HG03108 (cell line): ENCODE data around the gene SMYD1.

Experiments used
- ATAC-seq: cut with Tn5 transposase; IDR thresholded peaks from one replicate; pipeline ENCODE4 v1.9.1; 2021; ENCODE audit warnings: moderate library complexity; ENCODE audit not compliant: unreplicated experiment

The SMYD1 gene

DNA sequence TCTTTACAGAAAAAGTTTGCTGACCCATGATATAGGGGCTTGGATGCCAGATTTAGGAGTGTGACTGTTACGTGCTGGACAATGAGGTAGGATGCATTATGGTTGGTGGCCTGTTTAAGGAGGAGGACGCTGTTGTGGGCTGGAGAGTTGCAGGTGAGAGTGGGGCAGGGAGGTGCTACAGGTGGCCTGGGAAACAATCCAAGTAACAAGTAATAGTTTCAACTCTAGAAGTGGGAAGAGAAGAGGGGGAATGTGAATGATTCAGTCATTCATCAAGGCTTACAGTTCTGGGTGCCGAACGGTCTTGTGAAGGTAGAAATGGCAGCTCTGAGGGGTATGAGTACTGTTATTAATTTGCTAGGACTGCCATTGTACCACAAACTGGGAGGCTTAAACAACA lies 54.1 kb downstream of the SMYD1 start:
- ATAC-seq = no peak

DNA sequence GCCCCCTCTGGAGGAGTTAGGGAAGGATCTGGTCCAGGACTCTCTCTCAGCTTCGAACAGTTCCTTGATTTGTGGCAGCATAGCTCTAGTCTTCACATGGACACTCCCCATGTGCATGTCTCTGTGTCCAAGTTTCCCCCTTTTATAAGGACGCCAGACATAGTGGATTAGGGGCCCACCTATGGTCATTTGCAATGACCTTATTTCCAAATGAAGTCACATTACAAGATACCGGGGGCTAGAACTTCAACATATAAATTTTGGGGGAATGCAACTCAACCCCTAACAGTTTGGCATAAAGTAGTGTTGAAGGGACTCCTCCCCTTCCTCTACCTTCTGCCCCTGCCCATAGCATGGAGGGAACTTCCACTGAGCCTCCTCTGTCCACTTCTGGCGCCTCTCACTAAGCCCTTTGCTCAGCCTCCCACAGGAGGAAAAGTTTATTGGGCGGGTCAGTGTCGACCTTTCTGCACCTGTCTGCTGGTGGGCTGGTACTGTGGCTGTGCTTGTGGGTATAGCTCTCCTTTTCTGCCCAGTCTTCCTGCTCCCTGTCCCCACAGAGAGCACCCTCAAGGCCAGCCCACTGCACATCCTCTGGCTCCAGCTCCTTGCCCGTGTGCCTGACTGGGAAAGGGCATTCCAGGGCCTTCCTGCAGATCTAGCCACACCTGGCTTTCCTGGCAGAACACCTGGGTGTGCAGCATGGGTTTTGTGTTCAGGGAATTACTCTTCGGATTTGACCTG lies 54.7 kb downstream of the SMYD1 start:
- ATAC-seq = no peak

GRCh38 chr2:88123164-88123974 lies 55.7 kb downstream of the SMYD1 start:
- no peak for ATAC-seq

DNA sequence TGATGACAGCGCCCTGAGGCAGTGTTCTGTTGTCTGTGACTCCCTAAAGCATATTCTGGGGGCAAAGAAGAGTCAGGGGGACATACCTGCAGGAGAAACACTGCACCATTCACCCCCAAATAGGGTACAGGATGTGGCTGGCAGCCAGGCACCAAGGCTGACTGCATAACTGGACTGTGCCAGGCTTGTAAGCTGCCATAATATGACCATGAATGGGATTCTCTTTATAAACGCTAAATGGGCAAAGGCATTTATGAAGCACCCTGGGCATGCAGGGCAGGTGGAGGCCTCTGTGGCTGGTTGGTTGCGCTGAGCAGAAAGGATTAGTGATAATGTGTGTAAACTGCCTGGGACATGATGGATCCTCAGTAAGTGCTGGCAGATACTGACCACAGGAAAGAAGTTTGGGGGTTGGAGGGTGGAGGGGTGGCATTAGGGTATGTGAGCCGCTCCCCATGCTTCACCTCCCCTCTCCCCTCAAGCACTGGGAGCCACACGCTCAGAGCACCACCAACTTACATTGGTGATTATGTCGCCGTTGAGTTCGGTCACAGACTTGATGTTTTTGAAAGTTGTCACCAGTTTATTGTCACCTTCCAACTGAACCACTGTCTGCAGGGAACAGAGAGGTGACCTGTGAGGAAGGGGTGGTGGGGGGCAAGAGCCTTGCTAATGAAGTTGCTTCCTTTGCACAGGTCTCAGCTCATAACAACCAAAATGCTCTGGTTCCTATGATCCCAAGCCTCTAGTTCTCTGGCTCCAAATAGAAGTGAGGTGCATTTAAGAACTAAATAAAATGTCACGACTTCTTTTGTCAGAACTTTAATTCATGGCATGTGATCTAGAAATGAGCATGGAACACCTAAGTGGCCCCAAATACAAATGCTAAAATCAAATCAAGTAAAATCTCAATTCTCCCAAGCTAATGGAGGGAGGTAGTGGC lies 56.6 kb downstream of the SMYD1 start:
- ATAC-seq = no peak

DNA sequence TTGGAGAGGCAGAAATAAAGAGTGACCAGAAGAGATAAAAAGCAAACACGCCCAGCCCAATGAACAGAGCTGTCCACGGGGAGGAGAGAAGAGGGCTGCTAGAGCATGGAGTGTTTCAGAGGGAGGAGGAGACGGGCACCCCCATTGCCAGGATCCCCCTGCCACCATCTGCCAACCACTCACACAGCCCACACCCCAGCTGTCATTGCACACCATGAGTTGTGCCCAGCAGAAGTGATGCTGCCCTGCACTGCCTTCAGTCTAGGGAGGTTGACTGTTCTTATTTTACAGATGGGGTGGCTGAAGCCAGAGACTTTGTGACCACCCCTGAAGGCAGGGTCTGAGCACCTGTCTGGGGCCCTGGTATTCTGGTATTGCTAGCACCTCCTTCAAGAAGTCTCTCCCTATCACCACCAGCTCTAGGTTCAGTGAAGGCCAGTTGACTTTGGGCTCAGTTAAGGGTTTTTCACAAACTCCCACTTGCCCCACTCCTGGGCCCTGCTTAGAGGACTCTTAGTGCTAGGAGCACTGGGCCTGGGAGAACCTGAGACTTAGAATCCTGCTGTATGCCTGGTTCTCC lies 57.8 kb downstream of the SMYD1 start:
- ATAC-seq = no peak

- no peak for ATAC-seq
Observed at GRCh38 chr2:88125924-88126771, 58.5 kb downstream of the SMYD1 start.

DNA sequence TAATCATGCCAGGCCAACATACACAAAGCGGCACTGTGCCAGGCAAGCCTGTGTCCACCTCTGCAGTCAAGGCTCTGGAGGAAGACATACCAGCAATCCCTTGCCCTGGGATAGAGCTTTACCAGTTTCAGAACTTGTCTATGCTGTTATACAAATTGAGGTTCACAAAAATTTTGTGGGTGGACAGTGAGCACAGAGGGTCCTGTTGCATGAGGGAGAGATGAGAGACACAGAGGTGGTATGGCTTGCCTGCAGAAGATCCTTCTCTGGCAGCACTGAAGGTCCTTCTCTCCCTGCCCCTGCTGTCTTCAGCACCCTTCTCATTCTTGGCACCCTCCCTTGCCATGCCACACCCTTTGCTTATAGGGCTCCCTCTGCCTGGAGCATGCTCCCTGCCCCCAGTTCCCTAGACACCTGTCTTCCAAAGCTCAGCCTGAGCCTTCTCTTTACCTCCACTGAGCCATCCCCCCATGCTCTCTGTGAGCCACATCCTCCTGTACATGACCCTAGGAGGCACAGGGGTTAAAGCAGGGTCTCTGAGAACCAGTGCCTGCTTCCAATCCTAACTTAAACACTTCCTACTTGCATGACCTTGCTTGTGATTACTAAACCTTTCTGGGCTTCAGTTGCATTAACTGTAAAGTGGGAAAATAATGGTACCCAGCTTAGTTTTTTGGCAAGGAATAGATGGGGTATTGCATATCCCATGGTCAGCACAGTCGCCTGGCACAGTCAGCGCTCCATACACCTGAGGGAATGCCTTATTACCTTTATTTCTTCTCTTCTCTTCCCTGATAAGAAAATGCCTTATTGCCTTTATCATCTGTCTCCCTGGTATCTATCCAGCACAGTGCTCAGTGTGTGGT lies 59.4 kb downstream of the SMYD1 start:
- ATAC-seq = no peak

GRCh38 chr2:88127638-88127887 lies 59.9 kb downstream of the SMYD1 start:
- no peak for ATAC-seq

GRCh38 chr2:88127888-88128653 lies 60.4 kb downstream of the SMYD1 start, which contains the start of gene FABP1:
Gene FABP1 (minus strand): TSS chr2:88128062. CDS start chr2:88128017, 45 bp downstream.
- no peak for ATAC-seq

DNA sequence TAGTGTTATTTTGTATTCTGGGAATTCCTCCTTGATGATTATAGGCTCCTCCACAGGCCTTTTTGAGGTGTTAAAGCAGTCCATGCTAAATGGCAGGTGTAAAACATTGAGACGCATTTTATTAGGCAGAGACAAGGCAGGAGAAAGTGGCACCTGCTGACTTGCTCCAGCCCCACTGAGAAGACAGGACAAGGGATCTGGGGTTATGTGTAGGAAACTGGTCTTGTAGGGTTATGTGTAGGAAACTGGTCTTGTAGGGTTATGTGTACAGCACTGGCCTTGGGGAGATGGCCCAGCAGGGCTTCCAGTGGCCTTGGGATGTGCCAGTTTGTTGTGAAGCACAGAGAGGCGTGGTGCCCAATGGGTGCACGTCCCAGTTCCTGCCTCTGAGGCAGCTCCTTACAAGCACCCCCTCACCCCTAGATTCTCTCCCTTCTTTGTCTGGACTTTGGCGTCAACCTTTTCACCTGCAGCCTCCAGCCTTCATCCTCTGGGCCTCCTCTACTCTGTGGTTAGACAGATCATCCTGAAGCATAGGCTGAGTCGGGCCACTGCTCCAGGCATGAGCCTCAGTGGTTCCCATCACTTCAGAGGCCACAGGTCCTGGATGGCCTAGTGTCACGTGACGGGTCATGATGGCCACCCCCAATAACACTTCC lies 61.2 kb downstream of the SMYD1 start:
- no peak for ATAC-seq

- ATAC-seq = no peak
Observed at GRCh38 chr2:88129313-88129959, 61.8 kb downstream of the SMYD1 start.

DNA sequence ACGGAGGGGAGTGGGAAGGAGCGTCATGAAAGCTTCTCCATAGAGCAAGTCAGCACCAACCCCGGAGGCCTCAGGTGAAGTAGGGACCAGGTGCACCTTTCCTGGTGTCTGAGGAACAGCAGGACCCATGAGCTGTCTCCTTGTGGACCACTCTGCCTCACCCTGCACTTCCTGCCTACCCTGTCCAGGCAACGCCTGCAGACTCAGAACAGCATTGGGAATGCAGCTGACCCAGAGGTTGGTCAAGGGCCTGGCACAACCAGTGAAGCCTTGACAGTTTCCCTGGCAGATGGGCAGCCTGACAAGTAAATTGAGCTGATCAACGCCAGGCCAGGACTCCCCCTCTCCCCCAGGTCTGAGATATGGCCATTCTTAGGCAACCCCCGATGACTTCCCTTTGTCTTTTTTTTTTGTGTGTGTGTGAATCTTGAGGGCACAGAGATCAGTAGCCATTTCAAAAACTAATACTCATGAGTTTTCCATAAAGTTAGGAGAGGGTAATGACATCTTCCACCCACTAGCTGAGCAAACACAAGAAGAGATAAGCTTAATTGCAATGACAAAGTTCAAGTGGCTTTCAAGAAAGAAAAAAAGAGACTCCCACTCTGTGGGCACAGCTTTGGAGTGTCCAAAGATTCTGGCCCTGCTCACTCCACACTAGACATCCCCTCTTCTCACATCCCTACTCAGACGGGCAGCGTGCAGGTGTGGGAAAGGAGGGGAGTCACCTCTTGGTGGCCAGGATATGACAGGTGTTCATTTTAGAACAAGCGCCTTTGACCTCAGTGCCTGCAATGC lies 63.8 kb downstream of the SMYD1 start:
- no peak for ATAC-seq

GRCh38 chr2:88131999-88132368 lies 64.4 kb downstream of the SMYD1 start:
- no peak for ATAC-seq

DNA sequence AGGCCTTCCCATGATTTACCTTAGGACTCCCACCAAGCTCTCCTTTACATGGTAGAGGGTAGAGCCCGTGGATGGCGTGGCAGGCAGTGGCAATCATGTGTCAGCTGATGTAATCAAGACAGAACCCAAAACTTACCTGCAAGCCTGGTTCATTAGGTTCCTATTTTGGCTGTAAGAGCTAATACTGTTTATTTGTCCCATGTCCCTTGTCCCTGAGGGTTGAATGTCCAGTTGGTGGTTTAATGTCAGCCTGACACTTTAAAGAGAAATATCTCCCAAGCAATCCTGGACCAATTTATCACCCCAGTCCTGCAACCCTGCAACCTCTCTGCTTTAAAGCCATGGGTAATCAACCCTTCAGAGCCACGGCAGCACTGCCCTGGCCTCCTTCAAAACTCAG lies 66.2 kb downstream of the SMYD1 start:
- ATAC-seq = no peak

DNA sequence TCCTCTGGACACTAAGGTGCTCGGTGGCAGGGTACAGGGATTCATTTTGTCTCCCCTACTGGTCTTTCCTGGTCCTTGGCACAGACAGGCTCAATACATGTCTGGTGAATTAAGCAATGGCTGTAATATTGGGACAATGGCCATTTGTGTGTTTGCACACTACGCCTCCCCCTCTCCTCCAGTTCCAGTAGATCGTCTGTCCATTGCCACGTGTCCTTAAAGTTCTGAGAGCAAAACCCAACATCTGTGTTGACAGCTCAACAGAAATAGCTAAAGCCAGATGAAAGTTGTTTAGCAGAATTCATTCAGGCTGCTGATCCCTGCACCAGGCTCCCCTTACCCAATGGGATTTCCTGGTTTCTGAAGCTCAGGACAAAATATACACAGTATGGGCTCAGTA lies 69.2 kb downstream of the SMYD1 start:
- no peak for ATAC-seq

- ATAC-seq = no peak
Observed at GRCh38 chr2:88137833-88138232, 70.2 kb downstream of the SMYD1 start.

DNA sequence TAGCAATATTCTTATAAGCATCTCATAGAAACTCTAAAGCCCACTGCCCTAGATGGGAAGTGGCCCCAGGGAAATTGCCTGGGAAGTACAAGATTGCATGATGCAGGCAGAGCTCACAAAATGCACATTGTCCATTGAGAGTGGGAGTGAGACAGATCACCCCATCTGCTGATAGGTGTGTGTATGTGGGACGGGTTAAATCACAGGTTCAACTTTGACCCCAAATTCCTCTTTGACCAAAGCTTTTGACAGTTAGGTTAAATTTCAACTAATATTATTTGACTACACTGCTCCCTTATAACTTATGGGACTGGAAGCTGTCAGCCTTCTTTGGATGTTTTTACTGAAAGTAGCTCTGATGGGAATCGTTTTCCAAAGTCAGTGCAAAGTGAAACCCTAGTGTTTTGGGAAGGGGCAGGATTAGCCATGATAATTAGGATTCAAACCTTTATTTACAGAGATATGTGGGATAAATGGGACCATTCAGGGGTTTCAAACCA lies 71.6 kb downstream of the SMYD1 start:
- no peak for ATAC-seq
